Mucosa of gallbladder (tissue), 1 donor: ENCODE measurements around the gene ERC2. TPM values are rescaled to one million over a fixed set of nuclear protein-coding genes. Genes with fewer than 3 reads are reported as not detected.

Experiments used
- DNase-seq: peaks from one replicate; pipeline ENCODE4 v3.0.0-alpha.2; 2020; ENCODE audit warnings: low spot score
- total RNA-seq: library from RNA; stranded (reverse); gene quantifications from one replicate; pipeline ENCODE4 v1.2.1, GENCODE V29; 2021
- donor health status: DM: no; HTN: no; CAD: no.

ERC2 gene
- total RNA-seq, 1 donor from 2014 or later, result 4.2 TPM

GRCh38 chr3:55621026-55621422 is 847.2 kb downstream of the ERC2 start:
- DNase-seq, result no peak

GRCh38 chr3:55620351-55621025 is 847.8 kb downstream of the ERC2 start:
- no peak for DNase-seq

- DNase-seq, result no peak
These were observed 849.0 kb downstream of the ERC2 start for GRCh38 chr3:55619046-55619808.

- no peak for DNase-seq
These were observed 850.9 kb downstream of the ERC2 start for GRCh38 chr3:55617385-55617784.

GRCh38 chr3:55616803-55617202 is 851.5 kb downstream of the ERC2 start:
- no peak for DNase-seq

- no peak for DNase-seq
These were observed 852.5 kb downstream of the ERC2 start for GRCh38 chr3:55615694-55616295.

- DNase-seq, result no peak
These were observed 853.1 kb downstream of the ERC2 start for GRCh38 chr3:55615039-55615693.

GRCh38 chr3:55611121-55611520 is 857.1 kb downstream of the ERC2 start:
- DNase-seq, result no peak

GRCh38 chr3:55609230-55609827 is 858.9 kb downstream of the ERC2 start:
- DNase-seq, result no peak

- DNase-seq, result no peak
These were observed 859.8 kb downstream of the ERC2 start for GRCh38 chr3:55608301-55608937.

- DNase-seq, result no peak
These were observed 860.4 kb downstream of the ERC2 start for GRCh38 chr3:55607844-55608243.

- no peak for DNase-seq
These were observed 861.1 kb downstream of the ERC2 start for GRCh38 chr3:55607175-55607574.

GRCh38 chr3:55605443-55606236 is 862.6 kb downstream of the ERC2 start:
- DNase-seq, result no peak

- no peak for DNase-seq
These were observed 863.4 kb downstream of the ERC2 start for GRCh38 chr3:55604846-55605245.

- DNase-seq, result no peak
These were observed 863.9 kb downstream of the ERC2 start for GRCh38 chr3:55604402-55604801.

GRCh38 chr3:55601366-55602080 is 866.7 kb downstream of the ERC2 start:
- DNase-seq, result no peak

- DNase-seq, result no peak
These were observed 870.0 kb downstream of the ERC2 start for GRCh38 chr3:55598224-55598623.

- DNase-seq, result no peak
These were observed 870.6 kb downstream of the ERC2 start for GRCh38 chr3:55597641-55598040.

GRCh38 chr3:55596212-55596611 is 872.1 kb downstream of the ERC2 start:
- DNase-seq, result no peak

GRCh38 chr3:55595420-55595819 is 872.8 kb downstream of the ERC2 start:
- DNase-seq, result no peak
